ENCODE results near the gene PRXL2B.
"Not testable (repeated sequence)": the region's sequence is repeated elsewhere in the genome, so short reads cannot be mapped to it uniquely, and the experiment has no call there.

Gene PRXL2B

GRCh38 chr1:2614145-2614544 lies 27.6 kb downstream of the PRXL2B start:
- DNase-seq (ENCODE audit: low spot score), result no peak

- DNase-seq (ENCODE audit: low spot score), result no peak
These were observed 31.4 kb downstream of the PRXL2B start for GRCh38 chr1:2617971-2618470.

GRCh38 chr1:2623571-2624337 lies 37.2 kb downstream of the PRXL2B start:
- DNase-seq (ENCODE audit: low spot score), result no peak

- no peak for DNase-seq (ENCODE audit: low spot score)
These were observed 38.2 kb downstream of the PRXL2B start for GRCh38 chr1:2624735-2625300.

DNA sequence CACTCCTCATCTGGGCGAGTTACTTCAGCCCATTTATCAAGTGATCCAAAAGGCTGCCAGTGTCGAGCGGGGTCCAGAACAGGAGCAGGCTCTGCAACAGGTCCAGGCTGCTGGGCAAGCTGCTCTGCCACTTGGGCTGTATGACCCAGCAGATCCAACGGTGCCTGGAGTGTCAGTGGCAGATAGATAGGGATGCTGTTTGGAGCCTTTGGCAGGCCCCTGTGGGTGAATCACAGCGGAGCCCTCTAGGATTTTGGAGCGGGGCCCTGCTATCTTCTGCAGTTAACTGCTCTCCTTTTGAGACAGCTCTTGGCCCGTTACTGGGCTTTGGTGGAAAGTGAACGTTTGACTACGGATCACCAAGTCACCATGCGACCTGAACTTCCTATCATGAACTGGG lies 38.7 kb downstream of the PRXL2B start:
- no peak for DNase-seq (ENCODE audit: low spot score)

- not testable (repeated sequence) for DNase-seq (ENCODE audit: low spot score)
These were observed 39.2 kb downstream of the PRXL2B start for GRCh38 chr1:2625748-2626147.

DNA sequence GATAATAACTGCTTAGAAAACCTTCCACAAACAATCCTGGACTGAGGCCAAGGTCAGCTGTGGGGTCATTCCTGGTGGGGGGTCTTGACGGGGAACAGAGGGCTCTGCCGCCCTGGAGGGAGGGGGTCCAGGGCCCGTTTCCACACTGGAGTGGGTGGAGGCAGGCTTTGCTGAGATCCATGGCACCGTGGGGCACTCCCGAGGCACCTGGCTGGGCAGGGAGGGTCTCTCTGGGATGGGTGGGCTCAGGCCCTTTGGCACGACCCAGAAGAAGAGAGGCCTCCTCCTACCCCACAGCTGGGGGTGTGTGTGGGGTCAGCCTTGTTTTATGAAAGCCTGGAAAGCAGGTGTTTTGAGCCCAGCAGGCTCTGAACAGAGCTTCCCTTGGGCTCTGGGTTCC lies 41.2 kb downstream of the PRXL2B start:
- DNase-seq (ENCODE audit: low spot score), result no peak

- DNase-seq (ENCODE audit: low spot score), result no peak
These were observed 41.8 kb downstream of the PRXL2B start for GRCh38 chr1:2628191-2628932.

GRCh38 chr1:2628933-2629626 lies 42.5 kb downstream of the PRXL2B start:
- DNase-seq (ENCODE audit: low spot score), result no peak

DNA sequence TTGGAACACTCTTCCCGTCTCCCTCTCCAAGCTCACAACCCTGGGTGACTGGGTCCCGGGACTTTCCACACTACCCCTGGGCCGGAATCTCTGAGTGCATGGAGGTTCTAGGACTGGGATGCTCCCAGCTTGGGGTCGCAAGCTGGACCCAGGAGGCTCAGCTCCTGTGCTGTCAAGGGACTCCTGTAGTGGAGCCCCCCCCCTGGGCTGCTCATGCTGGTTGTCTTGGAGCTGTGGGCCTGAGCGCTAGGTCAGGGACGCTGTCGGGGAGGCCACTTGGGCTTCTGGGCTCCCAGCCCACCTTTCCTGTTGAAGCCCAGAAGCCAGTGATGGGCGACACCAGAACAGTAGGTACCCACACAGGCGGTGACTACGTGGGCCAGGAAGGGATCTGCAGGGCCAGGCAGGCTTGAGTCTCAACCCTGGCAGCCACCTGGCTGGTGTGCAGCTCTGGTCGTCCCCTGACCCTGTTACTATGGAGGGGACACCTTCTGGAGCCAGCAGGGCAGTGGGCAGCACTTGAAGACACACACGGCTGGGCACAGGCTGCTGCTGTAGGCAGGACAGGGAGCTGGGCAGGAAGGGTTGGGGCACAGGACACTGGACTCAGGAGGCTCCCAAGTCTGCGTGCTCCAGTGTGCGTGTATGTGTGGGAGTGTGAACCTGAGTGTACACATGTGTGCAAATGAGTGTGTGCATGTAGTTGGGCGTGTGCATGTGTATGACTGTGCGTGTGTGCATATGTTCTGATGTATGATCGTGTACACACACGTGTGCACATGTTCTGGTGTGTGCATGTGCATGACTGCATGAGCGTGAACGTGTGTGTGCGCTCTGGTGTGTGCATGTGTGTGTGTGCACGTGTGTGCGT lies 43.3 kb downstream of the PRXL2B start:
- no peak for DNase-seq (ENCODE audit: low spot score)

DNA sequence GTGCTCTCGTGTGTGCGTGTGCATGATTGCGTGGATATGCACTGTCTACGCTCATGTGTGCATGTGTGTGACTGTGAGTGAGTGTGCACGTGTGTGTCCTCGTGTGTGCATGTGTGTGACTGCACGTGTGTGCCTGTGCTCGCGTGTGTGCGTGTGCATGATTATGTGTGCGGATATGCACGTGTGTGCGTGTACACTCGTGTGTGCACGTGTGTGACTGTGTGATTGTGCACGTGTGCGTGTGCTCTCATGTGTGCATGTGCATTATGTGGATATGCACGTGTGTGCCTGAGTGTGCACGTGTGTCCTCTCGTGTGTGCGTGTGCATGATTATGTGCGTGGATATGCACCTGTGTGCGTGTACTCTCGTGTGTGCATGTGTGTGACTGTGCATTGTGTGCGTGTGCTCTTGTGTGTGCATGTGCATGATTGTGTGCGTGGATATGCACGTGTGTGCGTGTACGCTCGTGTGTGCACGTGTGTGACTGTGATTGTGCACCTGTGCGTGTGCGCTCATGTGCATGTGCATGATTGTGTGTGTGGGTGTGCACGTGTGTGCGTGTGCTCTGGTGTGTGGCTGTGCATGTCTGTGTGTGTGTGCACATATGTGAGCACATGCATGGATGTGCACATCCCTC lies 44.0 kb downstream of the PRXL2B start:
- no peak for DNase-seq (ENCODE audit: low spot score)

DNA sequence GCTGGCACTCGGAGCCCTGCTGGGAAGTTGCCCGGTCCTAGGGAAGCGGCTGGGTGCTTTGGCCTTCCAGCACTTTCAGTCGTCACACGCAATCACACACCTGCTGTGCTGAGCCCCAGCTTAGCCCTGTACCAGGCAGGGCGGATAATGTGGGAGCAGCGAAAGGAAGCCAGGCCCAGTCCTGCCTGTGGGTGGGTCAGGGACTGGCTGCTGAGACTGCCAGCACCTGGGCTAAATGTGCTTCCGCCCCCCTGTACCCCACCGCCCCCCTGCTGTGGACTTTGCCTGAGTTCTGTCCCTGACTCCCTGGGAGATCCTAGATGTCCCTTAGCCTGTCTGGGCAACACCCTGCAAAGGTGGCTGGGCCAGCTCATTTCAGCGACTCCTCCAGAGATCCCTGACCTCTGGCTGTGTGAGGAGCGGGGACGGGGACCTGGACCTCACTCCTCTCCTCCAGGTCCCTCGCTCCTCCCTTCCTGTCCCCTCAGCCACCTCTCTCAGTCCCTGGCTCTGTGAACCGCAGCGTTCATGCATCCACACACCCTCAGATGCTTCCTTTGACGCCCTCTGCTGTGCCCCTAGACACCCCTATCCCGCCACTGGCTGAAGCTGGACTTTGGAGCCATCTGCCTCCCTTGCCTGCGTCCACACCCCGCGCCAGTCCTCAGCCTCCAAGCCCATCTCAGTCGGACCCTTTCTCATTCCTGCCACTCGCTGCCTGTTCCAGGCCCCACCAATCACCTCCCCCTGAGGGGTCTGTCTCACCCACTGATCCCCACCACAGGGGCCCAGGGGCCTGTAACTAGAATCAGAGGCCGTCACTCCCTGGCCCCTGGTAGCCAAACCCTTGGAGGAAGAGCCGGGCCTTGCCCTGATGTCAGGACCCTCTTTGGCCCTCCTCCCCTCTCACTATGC lies 44.8 kb downstream of the PRXL2B start:
- no peak for DNase-seq (ENCODE audit: low spot score)

- DNase-seq (ENCODE audit: low spot score), result no peak
These were observed 45.5 kb downstream of the PRXL2B start for GRCh38 chr1:2632051-2632430.

DNA sequence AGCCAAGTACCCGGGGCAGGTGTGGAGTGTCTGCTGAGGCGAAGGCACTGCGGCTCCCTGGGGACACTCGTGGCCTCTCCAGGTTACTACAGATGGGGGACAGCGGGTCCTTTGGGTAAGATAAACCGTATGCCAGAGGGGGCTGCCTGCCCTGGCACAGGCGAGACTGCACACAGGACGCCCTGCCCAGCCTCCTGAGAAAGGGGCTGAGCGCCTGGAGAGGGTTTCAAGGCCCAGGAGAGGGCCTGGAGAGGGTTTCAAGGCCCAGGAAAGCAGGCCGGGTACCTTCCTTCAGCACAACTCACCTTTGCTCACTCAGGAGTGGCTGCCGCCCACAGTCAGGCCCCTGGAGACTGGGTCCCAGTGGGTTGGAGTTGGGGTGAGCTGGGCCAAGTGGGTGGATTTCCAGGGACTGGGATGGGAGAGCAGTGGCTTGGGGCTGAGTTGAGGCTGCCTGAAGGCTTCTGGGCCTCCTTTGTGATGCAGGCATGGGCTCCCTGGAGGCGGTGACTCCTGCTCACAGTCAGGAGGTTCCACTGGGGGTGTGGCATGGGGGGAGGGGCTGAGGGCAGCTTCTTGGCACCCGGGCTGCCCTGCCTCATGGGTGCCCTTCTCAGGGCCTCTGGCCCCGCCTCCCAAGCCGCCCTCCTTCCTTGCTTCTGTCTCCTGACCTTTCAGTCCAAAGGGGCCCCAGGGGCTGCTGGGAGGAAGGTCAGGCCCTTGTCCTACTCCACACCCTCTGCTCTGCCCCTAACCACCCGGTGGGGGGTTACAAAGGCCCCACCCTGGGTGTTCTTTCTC lies 46.2 kb downstream of the PRXL2B start, which contains the start of gene MMEL1:
Gene MMEL1, minus strand, starts transcription at position 456 of the 801 bp plus-strand sequence. CDS start 3,532 bp downstream, outside the sequence.
- DNase-seq (ENCODE audit: low spot score), result no peak

- DNase-seq (ENCODE audit: low spot score), result no peak
These were observed 46.9 kb downstream of the PRXL2B start for GRCh38 chr1:2633366-2633935.

GRCh38 chr1:2633936-2634491 lies 47.4 kb downstream of the PRXL2B start:
- DNase-seq (ENCODE audit: low spot score), result no peak

- DNase-seq (ENCODE audit: low spot score), result no peak
These were observed 48.9 kb downstream of the PRXL2B start for GRCh38 chr1:2635361-2636010.

- no peak for DNase-seq (ENCODE audit: low spot score)
These were observed 50.2 kb downstream of the PRXL2B start for GRCh38 chr1:2636733-2637132.

Data from CD4-positive, alpha-beta T cell treated with Interleukin-15 for 4 hours (primary cell).